ENCODE data around the gene HUS1. TPM values are rescaled to one million over a fixed set of nuclear protein-coding genes. Genes with fewer than 3 reads are reported as not detected.

HUS1 gene
- total and polyA plus RNA-seq, 2 of the 8 experiments (the other 6 are each of a cell fraction or from before 2014, with no cell fraction given): 15.0 to 33.0 TPM

- TF ChIP-seq CHD7 (IDR thresholded peaks at IDR 0.05; ENCODE audit: insufficient replicate concordance, low read length) (no peak), CTCF (IDR thresholded peaks at IDR 0.05; ENCODE audit: control extremely low read depth in 1 of 3, insufficient read depth in 1 of 3, low read depth in 1 of 3, low read length in 3 of 3) (peak in 2 of 3 experiments; percentile 36 to 58; a peak in 2 of 4 replicates), RAD21 (IDR thresholded peaks at IDR 0.05 in 1 of 2, conservative IDR thresholded peaks at IDR 0.05 in 1 of 2; ENCODE audit: low read depth in 2 of 2, low read length in 2 of 2) (peak; percentile 12 to 40; a peak in 2 of 4 replicates), CBX5 (IDR thresholded peaks at IDR 0.05; ENCODE audit: low read depth, low read length) (no peak)
Observed at GRCh38 chr7:47988496-47989386, 9.3 kb upstream of the HUS1 start (continued).
